GM23338 (cell line): ENCODE measurements around the gene RABEPK. TPM values are rescaled to one million over a fixed set of nuclear protein-coding genes. Genes with fewer than 3 reads are reported as not detected.
"Not testable (repeated sequence)": the region's sequence is repeated elsewhere in the genome, so short reads cannot be mapped to it uniquely, and the experiment has no call there.

Experiments
- ATAC-seq: fragments of 200-7000 bp; cut with Tn5 transposase; 3 replicates; pipeline ENCODE4 v1.9.1; 2020
- DNase-seq: peaks from one replicate; pipeline ENCODE4 v3.0.0-alpha.2; 2015; ENCODE audit warnings: low spot score
- H2AFZ ChIP-seq: fragments of 200-600 bp; sonication (generic); 2 replicates; pipeline ENCODE4 v1.8.0; 2016; ENCODE audit warnings: antibody characterized with exemption, mild to moderate bottlenecking, moderate library complexity
- H3F3A ChIP-seq: fragments of 200-600 bp; sonication (generic); replicated peaks from 2 replicates; pipeline ENCODE4 v1.8.0; 2017; ENCODE audit warnings: antibody characterized with exemption, mixed run types, low read depth
- H3K27ac ChIP-seq: fragments of 200-600 bp; sonication (generic); 2 replicates; pipeline ENCODE4 v1.6.1; 2016; ENCODE audit warnings: low read depth
- H3K27me3 ChIP-seq: fragments of 200-600 bp; sonication (generic); 2 replicates; pipeline ENCODE4 v1.8.0; 2016; ENCODE audit warnings: mild to moderate bottlenecking, mixed run types, moderate library complexity; ENCODE audit not compliant: insufficient read depth
- H3K36me3 ChIP-seq: fragments of 200-600 bp; sonication (generic); 2 replicates; pipeline ENCODE4 v1.8.0; 2016; ENCODE audit warnings: mild to moderate bottlenecking; ENCODE audit not compliant: insufficient read depth
- H3K4me1 ChIP-seq: fragments of 200-600 bp; sonication (generic); 2 replicates; pipeline ENCODE4 v1.8.0; 2016; ENCODE audit warnings: mild to moderate bottlenecking, moderate library complexity; ENCODE audit not compliant: insufficient read depth
- H3K4me2 ChIP-seq: fragments of 200-600 bp; sonication (generic); 2 replicates; pipeline ENCODE4 v1.7.1; 2017; ENCODE audit warnings: mixed run types
- H3K4me3 ChIP-seq: fragments of 200-600 bp; sonication (generic); 2 replicates; pipeline ENCODE4 v1.6.1; 2016; ENCODE audit warnings: mixed run types
- H3K79me2 ChIP-seq: fragments of 200-600 bp; sonication (generic); replicated peaks from 2 replicates; pipeline ENCODE4 v1.8.0; 2017; ENCODE audit warnings: mild to moderate bottlenecking; ENCODE audit not compliant: insufficient read depth
- H3K9me2 ChIP-seq: fragments of 200-600 bp; sonication (generic); 2 replicates; pipeline ENCODE4 v1.8.0; 2017; ENCODE audit not compliant: insufficient read depth
- H4K20me1 ChIP-seq: fragments of 200-600 bp; sonication (generic); replicated peaks from 2 replicates; pipeline ENCODE4 v1.8.0; 2017; ENCODE audit warnings: mild to moderate bottlenecking; ENCODE audit not compliant: insufficient read depth
- H3K27ac Mint-ChIP-seq: 2 replicates; pipeline ENCODE4 v1.8.0; 2020; ENCODE audit warnings: inconsistent platforms, mild to moderate bottlenecking, moderate library complexity, mixed read lengths
- H3K27me3 Mint-ChIP-seq: 3 replicates; pipeline ENCODE4 v1.8.0; 2022; ENCODE audit warnings: low read depth, mild to moderate bottlenecking, moderate library complexity, mixed read lengths, inconsistent platforms; ENCODE audit not compliant: insufficient read depth, poor library complexity
- H3K36me3 Mint-ChIP-seq: 3 replicates; pipeline ENCODE4 v1.8.0; 2021; ENCODE audit warnings: low read depth, mild to moderate bottlenecking, inconsistent platforms, moderate library complexity, mixed read lengths
- H3K4me1 Mint-ChIP-seq: 3 replicates; pipeline ENCODE4 v1.8.0; 2020; ENCODE audit warnings: mild to moderate bottlenecking, inconsistent platforms, mixed read lengths
- H3K4me3 Mint-ChIP-seq: 3 replicates; pipeline ENCODE4 v1.8.0; 2021; ENCODE audit warnings: moderate library complexity, mild to moderate bottlenecking, inconsistent platforms, mixed read lengths
- H3K9me3 Mint-ChIP-seq: 3 replicates; pipeline ENCODE4 v1.8.0; 2020; ENCODE audit warnings: moderate library complexity, mild to moderate bottlenecking, inconsistent platforms, mixed read lengths
- EZH2 ChIP-seq: fragments of 200-600 bp; sonication (generic); IDR thresholded peaks from one replicate; pipeline ENCODE4 v1.8.0; 2017; ENCODE audit warnings: antibody characterized with exemption, mild to moderate bottlenecking, low read depth; ENCODE audit not compliant: unreplicated experiment
- JUNB ChIP-seq: IDR thresholded peaks from one replicate; pipeline ENCODE4 v1.6.1; 2016; ENCODE audit warnings: antibody characterized with exemption; ENCODE audit not compliant: unreplicated experiment
- STAT1 ChIP-seq: IDR thresholded peaks from one replicate; pipeline ENCODE4 v1.6.1; 2016; ENCODE audit warnings: antibody characterized with exemption; ENCODE audit not compliant: unreplicated experiment
- ZNF114 ChIP-seq: fragments of 250-450 bp; sonication (Bioruptor Pico); IDR thresholded peaks from 2 replicates; pipeline ENCODE4 v1.5.0; 2020; ENCODE audit warnings: mild to moderate bottlenecking, moderate library complexity
- ZNF331 ChIP-seq: fragments of 250-450 bp; sonication (Bioruptor Pico); IDR thresholded peaks from 2 replicates; pipeline ENCODE4 v1.5.0; 2020; ENCODE audit warnings: low read depth, mild to moderate bottlenecking, moderate library complexity
- polyA plus RNA-seq: library from polyadenylated mRNA; unstranded; fragments of >200 nt; fragmentation: Nextera tagmentation; extraction: Ambion mirVana; gene quantifications from 2 replicates; pipeline ENCODE4 v1.2.1, GENCODE V29; 2016
- total RNA-seq: library from RNA; depleted of rRNA; stranded (reverse); fragments of >200 nt; shearing (Covaris generic); gene quantifications from 2 replicates; pipeline ENCODE4 v1.2.3, GENCODE V29; 2014
- TF ChIP-seq, protein P1 (sequence below): IDR thresholded peaks from one replicate; pipeline ENCODE4 v1.6.1; 2018; ENCODE audit warnings: antibody characterized with exemption; ENCODE audit not compliant: unreplicated experiment
- TF ChIP-seq, protein P2 (sequence below): fragments of 250-450 bp; sonication (Bioruptor Pico); IDR thresholded peaks from 2 replicates; pipeline ENCODE4 v1.5.0; 2020; ENCODE audit warnings: mild to moderate bottlenecking, moderate library complexity
- TF ChIP-seq, protein P3 (sequence below): IDR thresholded peaks from 2 replicates; pipeline ENCODE4 v1.6.1; 2016; ENCODE audit warnings: antibody characterized with exemption

Gene RABEPK
- total and polyA plus RNA-seq, 2 experiments from 2014 or later, result 25.8 to 32.7 TPM

DNA sequence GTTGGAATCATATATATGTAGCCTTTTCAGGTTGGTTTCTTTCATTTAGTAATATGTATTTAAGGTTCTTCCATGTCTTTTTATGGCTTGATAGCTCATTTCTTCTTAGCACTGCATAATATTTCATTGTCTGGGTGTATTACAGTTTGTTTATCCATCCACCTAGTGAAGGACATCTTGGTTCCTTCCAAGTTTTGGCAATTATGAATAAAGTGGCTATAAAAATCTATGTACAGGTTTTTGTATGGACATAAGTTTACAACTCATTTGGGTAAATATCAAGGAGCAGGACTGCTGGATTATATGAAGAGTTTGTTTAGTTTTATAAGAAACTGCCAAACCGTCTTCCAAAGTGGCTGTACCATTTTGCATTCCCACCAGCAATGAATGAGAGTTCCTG, 22.5 kb upstream of the RABEPK start (continued):
- TF ChIP-seq, protein P1, sequence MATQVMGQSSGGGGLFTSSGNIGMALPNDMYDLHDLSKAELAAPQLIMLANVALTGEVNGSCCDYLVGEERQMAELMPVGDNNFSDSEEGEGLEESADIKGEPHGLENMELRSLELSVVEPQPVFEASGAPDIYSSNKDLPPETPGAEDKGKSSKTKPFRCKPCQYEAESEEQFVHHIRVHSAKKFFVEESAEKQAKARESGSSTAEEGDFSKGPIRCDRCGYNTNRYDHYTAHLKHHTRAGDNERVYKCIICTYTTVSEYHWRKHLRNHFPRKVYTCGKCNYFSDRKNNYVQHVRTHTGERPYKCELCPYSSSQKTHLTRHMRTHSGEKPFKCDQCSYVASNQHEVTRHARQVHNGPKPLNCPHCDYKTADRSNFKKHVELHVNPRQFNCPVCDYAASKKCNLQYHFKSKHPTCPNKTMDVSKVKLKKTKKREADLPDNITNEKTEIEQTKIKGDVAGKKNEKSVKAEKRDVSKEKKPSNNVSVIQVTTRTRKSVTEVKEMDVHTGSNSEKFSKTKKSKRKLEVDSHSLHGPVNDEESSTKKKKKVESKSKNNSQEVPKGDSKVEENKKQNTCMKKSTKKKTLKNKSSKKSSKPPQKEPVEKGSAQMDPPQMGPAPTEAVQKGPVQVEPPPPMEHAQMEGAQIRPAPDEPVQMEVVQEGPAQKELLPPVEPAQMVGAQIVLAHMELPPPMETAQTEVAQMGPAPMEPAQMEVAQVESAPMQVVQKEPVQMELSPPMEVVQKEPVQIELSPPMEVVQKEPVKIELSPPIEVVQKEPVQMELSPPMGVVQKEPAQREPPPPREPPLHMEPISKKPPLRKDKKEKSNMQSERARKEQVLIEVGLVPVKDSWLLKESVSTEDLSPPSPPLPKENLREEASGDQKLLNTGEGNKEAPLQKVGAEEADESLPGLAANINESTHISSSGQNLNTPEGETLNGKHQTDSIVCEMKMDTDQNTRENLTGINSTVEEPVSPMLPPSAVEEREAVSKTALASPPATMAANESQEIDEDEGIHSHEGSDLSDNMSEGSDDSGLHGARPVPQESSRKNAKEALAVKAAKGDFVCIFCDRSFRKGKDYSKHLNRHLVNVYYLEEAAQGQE, result no peak

DNA sequence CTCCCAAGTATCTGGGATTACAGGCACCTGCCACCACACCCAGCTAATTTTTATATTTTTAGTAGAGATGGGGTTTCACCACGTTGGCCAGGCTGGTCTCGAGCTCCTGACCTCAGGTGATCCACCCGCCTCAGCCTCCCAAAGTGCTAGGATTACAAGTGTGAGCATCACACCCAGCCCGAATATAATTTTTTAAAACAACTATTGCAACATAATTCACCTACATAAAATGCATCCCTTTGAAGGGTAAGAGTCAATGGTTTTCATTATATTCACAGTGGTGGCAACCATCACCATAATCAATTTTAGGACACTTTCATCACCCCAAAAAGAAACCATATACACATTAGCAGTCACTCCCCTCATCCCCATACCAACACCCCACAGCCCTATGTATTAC, 20.6 kb upstream of the RABEPK start:
- H3K27me3 ChIP-seq, H3K9me2 ChIP-seq, H3K27ac ChIP-seq, H3K4me3 Mint-ChIP-seq, H2AFZ ChIP-seq, DNase-seq, H3K27ac Mint-ChIP-seq, H3F3A ChIP-seq, H3K4me1 ChIP-seq, H3K4me3 ChIP-seq, H3K36me3 ChIP-seq, H3K36me3 Mint-ChIP-seq, H3K27me3 Mint-ChIP-seq, H3K9me3 Mint-ChIP-seq, ATAC-seq, H3K4me2 ChIP-seq: not testable (repeated sequence)
- peaks cover 16% of the 10 kb centered on the region; the same call in 2 of the 3 replicates for H3K4me1 Mint-ChIP-seq
- H4K20me1 ChIP-seq, result peaks cover 57% of the 10 kb centered on the region
- peaks cover 100% of the 10 kb centered on the region for H3K79me2 ChIP-seq

DNA sequence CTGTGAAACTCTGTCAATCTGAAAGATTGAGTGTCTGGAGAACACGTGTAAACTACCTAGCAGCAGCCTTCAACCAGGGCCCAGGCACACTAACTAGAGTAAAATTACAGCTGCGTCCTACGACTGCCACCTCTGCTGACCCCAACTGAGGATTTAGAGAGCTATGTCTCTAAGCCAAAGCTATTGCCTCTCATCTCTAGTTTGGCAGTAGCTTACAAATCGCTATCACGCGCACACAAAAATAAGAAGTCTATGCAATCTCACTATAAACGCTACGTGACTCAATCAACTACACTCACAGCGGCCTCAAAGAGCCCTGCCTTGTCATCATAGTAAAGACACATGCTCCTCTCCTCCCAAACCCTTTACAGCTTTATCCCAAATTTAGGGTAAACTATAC, 19.5 kb upstream of the RABEPK start:
- Mint-ChIP-seq H3K36me3 (no peaks in the 10 kb centered on the region), H3K4me3 (no peak overlapping the region), H3K27ac (peak overlapping the region; percentile 65), H3K4me1 (peaks cover 16% of the 10 kb centered on the region; the same call in 2 of the 3 replicates), H3K9me3 (no peaks in the 10 kb centered on the region), H3K27me3 (peaks cover 6% of the 10 kb centered on the region)
- H2AFZ ChIP-seq, result no peak overlapping the region
- H3K79me2 ChIP-seq, result peaks cover 100% of the 10 kb centered on the region
- no peak for ATAC-seq
- H3K27ac ChIP-seq, result 0 out of 2 replicates have a peak overlapping the region, but pooled peaks have one; percentile 14
- peaks cover 59% of the 10 kb centered on the region for H4K20me1 ChIP-seq
- no peaks in the 10 kb centered on the region for H3K9me2 ChIP-seq
- no peaks in the 10 kb centered on the region for H3K36me3 ChIP-seq
- H3K27me3 ChIP-seq, result no peaks in the 10 kb centered on the region
- peaks cover 4% of the 10 kb centered on the region; the same call in 1 of the 2 replicates for H3K4me1 ChIP-seq
- DNase-seq, result no peak
- H3K4me3 ChIP-seq, result no peak overlapping the region
- no peaks in the 10 kb centered on the region for H3F3A ChIP-seq
- no peak overlapping the region for H3K4me2 ChIP-seq
- TF ChIP-seq EZH2 (no peak), STAT1 (no peak), JUNB (no peak), ZNF331 (CRISPR knock-in tag) (no peak), ZNF114 (CRISPR knock-in tag) (no peak)
- TF ChIP-seq, protein P2, sequence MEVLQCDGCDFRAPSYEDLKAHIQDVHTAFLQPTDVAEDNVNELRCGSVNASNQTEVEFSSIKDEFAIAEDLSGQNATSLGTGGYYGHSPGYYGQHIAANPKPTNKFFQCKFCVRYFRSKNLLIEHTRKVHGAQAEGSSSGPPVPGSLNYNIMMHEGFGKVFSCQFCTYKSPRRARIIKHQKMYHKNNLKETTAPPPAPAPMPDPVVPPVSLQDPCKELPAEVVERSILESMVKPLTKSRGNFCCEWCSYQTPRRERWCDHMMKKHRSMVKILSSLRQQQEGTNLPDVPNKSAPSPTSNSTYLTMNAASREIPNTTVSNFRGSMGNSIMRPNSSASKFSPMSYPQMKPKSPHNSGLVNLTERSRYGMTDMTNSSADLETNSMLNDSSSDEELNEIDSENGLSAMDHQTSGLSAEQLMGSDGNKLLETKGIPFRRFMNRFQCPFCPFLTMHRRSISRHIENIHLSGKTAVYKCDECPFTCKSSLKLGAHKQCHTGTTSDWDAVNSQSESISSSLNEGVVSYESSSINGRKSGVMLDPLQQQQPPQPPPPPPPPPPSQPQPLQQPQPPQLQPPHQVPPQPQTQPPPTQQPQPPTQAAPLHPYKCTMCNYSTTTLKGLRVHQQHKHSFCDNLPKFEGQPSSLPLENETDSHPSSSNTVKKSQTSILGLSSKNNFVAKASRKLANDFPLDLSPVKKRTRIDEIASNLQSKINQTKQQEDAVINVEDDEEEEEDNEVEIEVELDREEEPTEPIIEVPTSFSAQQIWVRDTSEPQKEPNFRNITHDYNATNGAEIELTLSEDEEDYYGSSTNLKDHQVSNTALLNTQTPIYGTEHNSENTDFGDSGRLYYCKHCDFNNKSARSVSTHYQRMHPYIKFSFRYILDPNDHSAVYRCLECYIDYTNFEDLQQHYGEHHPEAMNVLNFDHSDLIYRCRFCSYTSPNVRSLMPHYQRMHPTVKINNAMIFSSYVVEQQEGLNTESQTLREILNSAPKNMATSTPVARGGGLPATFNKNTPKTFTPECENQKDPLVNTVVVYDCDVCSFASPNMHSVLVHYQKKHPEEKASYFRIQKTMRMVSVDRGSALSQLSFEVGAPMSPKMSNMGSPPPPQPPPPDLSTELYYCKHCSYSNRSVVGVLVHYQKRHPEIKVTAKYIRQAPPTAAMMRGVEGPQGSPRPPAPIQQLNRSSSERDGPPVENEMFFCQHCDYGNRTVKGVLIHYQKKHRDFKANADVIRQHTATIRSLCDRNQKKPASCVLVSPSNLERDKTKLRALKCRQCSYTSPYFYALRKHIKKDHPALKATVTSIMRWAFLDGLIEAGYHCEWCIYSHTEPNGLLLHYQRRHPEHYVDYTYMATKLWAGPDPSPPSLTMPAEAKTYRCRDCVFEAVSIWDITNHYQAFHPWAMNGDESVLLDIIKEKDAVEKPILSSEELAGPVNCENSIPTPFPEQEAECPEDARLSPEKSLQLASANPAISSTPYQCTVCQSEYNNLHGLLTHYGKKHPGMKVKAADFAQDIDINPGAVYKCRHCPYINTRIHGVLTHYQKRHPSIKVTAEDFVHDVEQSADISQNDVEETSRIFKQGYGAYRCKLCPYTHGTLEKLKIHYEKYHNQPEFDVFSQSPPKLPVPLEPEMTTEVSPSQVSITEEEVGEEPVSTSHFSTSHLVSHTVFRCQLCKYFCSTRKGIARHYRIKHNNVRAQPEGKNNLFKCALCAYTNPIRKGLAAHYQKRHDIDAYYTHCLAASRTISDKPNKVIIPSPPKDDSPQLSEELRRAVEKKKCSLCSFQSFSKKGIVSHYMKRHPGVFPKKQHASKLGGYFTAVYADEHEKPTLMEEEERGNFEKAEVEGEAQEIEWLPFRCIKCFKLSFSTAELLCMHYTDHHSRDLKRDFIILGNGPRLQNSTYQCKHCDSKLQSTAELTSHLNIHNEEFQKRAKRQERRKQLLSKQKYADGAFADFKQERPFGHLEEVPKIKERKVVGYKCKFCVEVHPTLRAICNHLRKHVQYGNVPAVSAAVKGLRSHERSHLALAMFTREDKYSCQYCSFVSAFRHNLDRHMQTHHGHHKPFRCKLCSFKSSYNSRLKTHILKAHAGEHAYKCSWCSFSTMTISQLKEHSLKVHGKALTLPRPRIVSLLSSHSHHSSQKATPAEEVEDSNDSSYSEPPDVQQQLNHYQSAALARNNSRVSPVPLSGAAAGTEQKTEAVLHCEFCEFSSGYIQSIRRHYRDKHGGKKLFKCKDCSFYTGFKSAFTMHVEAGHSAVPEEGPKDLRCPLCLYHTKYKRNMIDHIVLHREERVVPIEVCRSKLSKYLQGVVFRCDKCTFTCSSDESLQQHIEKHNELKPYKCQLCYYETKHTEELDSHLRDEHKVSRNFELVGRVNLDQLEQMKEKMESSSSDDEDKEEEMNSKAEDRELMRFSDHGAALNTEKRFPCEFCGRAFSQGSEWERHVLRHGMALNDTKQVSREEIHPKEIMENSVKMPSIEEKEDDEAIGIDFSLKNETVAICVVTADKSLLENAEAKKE (CRISPR knock-in tag), result no peak
- TF ChIP-seq, protein P3, sequence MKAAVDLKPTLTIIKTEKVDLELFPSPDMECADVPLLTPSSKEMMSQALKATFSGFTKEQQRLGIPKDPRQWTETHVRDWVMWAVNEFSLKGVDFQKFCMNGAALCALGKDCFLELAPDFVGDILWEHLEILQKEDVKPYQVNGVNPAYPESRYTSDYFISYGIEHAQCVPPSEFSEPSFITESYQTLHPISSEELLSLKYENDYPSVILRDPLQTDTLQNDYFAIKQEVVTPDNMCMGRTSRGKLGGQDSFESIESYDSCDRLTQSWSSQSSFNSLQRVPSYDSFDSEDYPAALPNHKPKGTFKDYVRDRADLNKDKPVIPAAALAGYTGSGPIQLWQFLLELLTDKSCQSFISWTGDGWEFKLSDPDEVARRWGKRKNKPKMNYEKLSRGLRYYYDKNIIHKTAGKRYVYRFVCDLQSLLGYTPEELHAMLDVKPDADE, result no peak
